Epithelial cell of prostate (primary cell): ENCODE results near the gene CD82.
A peak's percentile ranks its signal among the peaks of the same experiment; 100 is the strongest.

Experiments used
- DNase-seq: peaks from one replicate; pipeline ENCODE4 v3.0.0-alpha.2; 2011; ENCODE audit warnings: low read depth, low spot score
- H3K27ac ChIP-seq: fragments of 450-650 bp; 2 replicates; pipeline ENCODE4 v1.5.1; 2017; ENCODE audit warnings: mild to moderate bottlenecking

CD82 gene

GRCh38 chr11:44565211-44565952 is at the start of gene CD82:
CD82 (plus strand) TSS chr11:44565663; CDS start chr11:44594663, 29,000 bp downstream.
- DNase-seq, result peak; percentile 89
- H3K27ac ChIP-seq, result peak within 1 kb of the TSS; percentile 99

GRCh38 chr11:44516688-44517507 is 48.6 kb upstream of the CD82 start:
- DNase-seq, result no peak
- H3K27ac ChIP-seq, result no peak overlapping the region

GRCh38 chr11:44517541-44517940 is 47.9 kb upstream of the CD82 start:
- no peak for DNase-seq
- no peak overlapping the region for H3K27ac ChIP-seq

GRCh38 chr11:44518968-44519550 is 46.4 kb upstream of the CD82 start:
- H3K27ac ChIP-seq, result no peak overlapping the region
- DNase-seq, result no peak

GRCh38 chr11:44519989-44520737 is 45.3 kb upstream of the CD82 start:
- H3K27ac ChIP-seq, result no peak overlapping the region

GRCh38 chr11:44521148-44521547 is 44.3 kb upstream of the CD82 start:
- H3K27ac ChIP-seq, result no peak overlapping the region
- no peak for DNase-seq

More at GRCh38 chr11:44519989-44520737, 45.3 kb upstream of the CD82 start:
- no peak for DNase-seq

GRCh38 chr11:44522294-44522693 is 43.2 kb upstream of the CD82 start:
- no peak overlapping the region for H3K27ac ChIP-seq
- DNase-seq, result no peak

- H3K27ac ChIP-seq, result no peak overlapping the region
- no peak for DNase-seq
These were observed 41.1 kb upstream of the CD82 start for GRCh38 chr11:44524346-44524745.

GRCh38 chr11:44524751-44525201 is 40.7 kb upstream of the CD82 start:
- no peak for DNase-seq
- no peak overlapping the region for H3K27ac ChIP-seq

GRCh38 chr11:44525473-44526252 is 39.8 kb upstream of the CD82 start:
- H3K27ac ChIP-seq, result no peak overlapping the region
- no peak for DNase-seq

GRCh38 chr11:44526438-44526837 is 39.0 kb upstream of the CD82 start:
- H3K27ac ChIP-seq, result no peak overlapping the region
- no peak for DNase-seq

- no peak overlapping the region for H3K27ac ChIP-seq
- DNase-seq, result no peak
These were observed 38.0 kb upstream of the CD82 start for GRCh38 chr11:44527476-44527875.

GRCh38 chr11:44528103-44528502 is 37.4 kb upstream of the CD82 start:
- no peak overlapping the region for H3K27ac ChIP-seq
- DNase-seq, result no peak

- DNase-seq, result no peak
- H3K27ac ChIP-seq, result no peak overlapping the region
These were observed 36.9 kb upstream of the CD82 start for GRCh38 chr11:44528581-44528980.

GRCh38 chr11:44529895-44530412 is 35.5 kb upstream of the CD82 start:
- no peak overlapping the region for H3K27ac ChIP-seq
- DNase-seq, result no peak

- no peak for DNase-seq
- H3K27ac ChIP-seq, result no peak overlapping the region
These were observed 34.9 kb upstream of the CD82 start for GRCh38 chr11:44530413-44531115.

GRCh38 chr11:44531116-44531504 is 34.4 kb upstream of the CD82 start:
- H3K27ac ChIP-seq, result no peak overlapping the region
- DNase-seq, result no peak

- H3K27ac ChIP-seq, result no peak overlapping the region
- no peak for DNase-seq
These were observed 33.8 kb upstream of the CD82 start for GRCh38 chr11:44531636-44532035.

GRCh38 chr11:44532809-44533208 is 32.7 kb upstream of the CD82 start:
- DNase-seq, result no peak

More at GRCh38 chr11:44532809-44533208, 32.7 kb upstream of the CD82 start:
- H3K27ac ChIP-seq, result no peak overlapping the region
